HG02970 (cell line): ENCODE measurements around the gene TDRD3.
"Not testable (repeated sequence)": the region's sequence is repeated elsewhere in the genome, so short reads cannot be mapped to it uniquely, and the experiment has no call there.

Experiments
- ATAC-seq: cut with Tn5 transposase; IDR thresholded peaks from one replicate; pipeline ENCODE4 v1.9.1; 2021; ENCODE audit warnings: mild to moderate bottlenecking, moderate library complexity, moderate number of reproducible peaks; ENCODE audit not compliant: unreplicated experiment, low FRiP score

Gene TDRD3

DNA sequence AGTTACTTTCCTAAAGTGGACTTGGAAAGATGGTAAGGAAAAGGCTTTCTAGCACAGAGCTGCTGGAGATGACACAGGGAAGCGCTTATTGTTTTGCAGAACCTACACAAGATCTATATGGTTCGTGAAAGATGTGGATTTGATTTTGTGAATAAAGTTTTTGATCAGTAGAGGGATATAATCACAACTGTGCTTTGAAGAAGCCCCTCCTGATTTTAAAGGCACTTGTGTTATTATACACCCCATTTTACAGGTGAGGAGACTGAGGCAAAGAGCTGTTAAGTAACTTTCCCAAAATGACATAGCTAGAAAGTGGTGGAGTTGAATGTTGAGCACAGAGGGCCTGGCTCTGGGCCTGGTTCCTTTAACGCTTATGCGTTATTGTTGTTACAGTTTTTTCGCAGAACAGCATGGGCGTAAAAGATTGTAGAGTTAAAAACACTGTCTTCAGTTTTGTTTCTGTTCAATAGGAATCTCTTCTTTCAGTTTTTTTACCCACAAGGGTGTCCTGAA is 1.4 kb downstream of the TDRD3 start:
- ATAC-seq = no peak

DNA sequence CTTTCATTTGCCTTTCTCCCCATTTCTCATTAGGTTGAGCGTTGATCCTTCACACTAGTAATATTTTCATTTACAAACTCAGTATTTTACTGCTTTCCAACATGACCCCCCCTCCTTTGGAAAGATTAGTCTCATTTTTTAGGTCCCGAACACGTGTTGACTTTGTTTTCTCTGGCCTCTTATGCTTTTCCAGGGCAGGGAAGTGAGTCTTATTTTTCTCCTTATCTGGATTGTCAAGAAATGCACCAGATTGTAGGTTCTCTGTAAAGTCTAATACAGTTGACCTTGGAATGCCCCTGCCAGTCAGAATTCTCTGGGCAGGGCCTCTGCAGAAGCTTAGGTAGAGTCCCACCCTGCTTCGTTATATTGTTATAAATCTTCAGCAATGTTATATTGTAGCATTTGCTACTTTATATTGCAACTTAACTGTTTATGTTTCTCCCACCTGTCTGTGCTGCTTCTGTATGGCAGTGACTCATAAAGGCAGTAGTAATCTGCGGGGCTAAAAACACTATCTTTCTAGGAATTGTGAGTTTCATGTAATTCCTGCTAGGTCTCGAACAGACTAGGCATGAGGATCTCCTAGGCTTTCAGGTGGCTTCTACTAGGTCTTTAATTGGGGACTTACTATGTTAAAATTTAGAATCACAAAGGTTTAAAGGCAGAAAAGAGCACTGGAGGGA is 2.0 kb downstream of the TDRD3 start:
- no peak for ATAC-seq

DNA sequence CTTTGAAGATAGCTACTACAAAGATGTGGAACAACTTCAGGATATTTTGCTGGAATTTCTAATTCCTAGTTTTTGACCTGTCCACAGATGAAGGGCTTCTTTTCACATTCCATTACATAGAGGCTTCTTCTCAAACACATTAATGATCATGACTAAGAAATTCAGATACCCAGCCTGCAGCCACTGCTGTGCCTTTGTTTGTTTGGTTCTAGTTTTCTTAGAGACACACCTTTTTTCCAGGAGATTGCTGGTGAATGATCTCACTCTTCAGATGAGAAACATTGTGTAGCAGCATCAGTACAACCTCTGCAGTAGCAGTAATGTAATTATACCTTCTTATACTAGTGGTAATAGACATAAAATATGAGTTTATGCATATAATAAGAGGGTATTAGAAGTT is 5.0 kb downstream of the TDRD3 start:
- no peak for ATAC-seq

DNA sequence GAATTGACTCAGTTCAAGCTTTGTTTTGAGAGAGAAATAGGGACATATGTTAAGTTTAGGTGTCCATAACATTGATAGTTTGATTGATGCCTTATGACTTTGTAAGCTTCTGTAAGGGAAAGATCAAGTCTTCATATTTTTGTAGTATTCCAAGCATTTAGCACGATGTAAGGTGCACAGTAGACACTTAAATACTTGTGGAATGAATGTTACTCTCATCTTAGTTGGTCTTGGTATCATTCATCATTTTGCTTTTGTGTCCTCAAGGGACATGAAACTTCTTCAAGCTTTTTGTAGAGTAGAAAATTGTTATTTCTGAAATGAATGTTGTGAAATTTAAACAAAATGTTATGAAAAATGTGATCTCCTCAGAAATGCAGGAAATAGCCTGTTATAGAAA is 10.1 kb downstream of the TDRD3 start:
- no peak for ATAC-seq

DNA sequence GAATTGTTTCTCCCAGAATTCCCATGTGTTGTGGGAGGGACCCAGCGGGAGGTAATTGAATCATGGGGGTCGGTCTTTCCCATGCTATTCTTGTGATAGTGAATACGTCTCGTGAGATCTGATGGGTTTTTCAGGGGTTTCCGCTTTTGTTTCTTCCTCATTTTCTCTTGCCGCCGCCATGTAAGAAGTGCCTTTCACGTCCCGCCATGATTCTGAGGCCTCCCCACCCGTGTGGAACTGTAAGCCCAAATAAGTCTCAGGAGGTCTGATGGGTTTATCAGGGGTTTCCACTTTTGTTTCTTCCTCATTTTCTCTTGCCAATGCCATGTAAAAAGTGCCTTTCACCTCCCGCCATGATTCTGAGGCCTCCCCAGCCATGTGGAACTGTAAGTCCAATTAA is 10.8 kb downstream of the TDRD3 start:
- not testable (repeated sequence) for ATAC-seq

DNA sequence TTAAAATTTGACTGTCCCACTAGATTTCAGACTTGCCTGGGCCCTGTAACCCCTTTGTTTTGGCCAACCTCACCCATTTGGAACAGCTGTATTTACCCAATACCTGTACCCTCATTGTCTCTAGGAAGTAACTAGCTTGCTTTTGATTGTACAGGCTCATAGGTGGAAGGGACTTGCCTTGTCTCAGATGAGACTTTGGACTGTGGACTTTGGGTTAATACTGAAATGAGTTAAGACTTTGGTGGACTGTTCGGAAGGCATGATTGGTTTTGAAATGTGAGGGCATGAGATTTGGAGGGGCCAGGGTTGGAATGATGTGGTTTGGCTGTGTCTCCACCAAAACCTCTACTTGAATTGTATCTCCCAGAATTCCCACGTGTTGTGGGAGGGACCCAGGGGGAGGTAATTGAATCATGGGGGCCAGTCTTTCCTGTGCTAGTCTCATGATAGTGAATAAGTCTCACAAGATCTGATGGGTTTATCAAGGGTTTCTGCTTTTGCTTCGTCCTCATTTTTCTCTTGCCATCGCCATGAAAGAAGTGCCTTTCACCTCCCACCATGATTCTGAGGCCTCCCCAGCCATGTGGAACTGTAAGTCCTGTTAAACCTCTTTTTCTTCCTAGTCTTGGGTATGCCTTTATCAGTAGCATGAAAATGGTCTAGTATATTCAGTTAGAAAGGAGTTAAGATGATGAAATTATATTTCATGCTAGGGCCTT is 12.7 kb downstream of the TDRD3 start:
- ATAC-seq = not testable (repeated sequence)

DNA sequence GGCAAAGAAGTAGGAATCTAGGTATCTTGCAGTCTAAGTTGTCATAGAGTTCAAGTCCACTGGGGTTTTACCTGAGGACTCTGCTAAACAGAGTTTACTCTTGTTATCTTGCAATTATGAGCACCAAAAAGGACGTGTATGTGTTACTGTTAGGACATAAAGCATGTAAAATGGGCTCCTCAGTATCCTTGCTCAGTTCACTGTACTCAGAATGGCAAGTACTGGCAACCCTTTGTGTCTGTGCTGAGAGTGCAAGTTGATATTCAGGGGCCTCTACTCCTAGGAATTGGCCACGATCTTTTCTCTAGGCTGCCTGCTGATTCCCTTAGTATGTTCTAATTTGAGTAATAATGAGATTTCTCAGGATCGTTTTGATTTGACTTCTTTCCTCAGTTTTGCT is 13.3 kb downstream of the TDRD3 start:
- ATAC-seq = no peak

DNA sequence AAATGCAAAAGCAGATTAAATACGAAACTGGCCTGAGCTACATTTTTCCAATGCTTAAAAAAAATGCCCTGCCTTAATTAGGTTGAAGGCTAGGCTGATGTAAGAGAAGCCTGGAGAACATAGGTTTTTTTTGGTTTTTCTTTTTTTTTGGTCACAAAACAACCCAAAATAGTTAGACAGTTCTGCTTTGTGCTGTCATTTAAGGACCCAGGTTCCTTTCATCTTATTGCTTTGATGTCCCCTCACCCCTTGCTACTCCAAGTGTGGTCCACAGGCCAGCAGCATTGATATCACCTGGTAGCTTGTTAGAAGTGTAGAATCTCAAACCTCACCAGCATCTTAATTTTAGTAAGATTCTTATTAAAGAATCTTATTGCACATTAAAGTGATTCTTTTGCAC is 14.4 kb downstream of the TDRD3 start:
- no peak for ATAC-seq

DNA sequence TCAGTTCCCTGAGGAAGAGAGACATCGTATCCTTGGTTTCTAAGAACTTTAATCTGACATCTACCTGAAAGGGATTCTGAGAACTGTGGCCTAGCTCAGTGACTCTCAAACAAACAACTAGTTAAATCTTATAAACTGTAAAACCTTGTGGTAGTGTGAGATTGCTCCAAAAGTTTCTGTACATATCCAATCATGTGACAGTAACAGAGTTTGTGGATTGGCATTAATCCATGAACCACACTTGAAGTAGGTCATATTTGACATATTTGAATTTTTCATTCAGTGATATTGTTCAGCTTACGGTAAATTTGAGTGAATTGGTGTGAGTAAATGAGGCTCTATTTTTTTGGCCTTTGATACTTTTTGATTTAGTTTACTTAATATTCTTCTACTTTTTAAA is 15.0 kb downstream of the TDRD3 start:
- ATAC-seq = no peak

DNA sequence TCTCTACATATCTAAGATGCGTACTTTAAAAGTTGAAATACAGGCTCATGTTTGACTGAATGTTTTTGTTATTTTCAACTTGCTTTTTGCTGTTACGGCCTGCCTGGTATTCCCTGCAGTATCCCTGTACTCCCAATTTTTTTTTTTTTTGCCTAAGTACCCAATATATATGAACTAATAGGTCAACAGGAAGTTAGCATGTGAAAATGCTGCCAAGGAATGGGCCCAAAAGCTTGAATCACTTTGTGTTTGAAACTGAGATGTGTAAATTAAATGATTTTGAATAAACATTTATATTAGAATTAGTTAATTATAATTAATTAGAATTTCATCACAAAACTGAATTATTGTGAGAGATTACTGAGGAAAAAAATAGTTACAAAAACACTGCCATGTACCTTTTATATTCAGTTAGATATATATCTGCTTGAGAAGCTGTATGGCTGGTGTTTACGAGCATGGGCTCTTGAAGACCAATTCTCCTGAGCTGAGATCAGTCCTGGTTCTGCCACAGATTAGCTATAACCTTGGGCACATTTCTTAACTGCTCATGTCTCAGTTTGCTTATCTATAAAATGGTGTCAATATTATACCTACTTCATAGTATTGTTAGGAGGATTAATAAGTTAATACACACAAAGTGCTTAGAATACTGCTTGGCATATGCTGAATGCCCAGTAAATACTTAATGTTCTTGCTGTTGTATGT is 16.0 kb downstream of the TDRD3 start:
- ATAC-seq = no peak

DNA sequence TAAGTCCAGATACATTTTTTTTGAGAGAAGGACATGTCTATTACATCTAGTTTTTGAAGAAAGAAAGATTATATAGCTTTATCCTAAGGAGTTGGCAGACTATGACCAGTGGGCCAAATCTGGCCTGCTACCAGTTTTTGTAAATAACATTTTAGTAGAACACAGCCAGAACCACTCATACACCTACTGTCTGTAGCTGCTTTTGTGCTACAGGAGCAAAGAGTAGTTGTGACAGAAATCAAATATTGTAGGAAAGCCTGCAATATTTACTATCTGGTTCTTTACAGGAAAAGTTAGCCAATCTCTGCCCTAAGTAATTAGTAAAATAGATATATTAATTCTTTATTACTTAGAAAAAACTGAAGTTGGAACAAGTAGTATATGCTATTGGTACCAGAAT is 17.2 kb downstream of the TDRD3 start:
- no peak for ATAC-seq

DNA sequence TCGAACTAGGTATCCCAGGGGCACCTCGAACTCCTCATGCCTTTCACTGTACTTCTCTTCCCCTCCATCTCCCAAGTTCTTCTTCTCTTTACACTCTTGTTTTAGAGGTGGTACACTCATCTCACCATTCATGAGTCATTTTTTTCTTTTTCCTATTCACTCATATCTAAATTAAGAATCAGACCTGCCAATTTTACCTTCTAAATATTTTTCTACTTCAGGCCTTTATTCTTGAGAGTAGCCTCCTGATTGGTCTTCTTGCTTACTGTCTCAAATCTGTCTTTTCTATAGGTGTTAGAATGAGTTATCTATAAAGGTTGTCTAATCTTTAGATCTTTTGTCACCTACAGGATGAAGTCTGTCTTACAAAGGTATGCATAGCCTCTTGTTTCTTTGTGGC is 20.7 kb downstream of the TDRD3 start:
- no peak for ATAC-seq

DNA sequence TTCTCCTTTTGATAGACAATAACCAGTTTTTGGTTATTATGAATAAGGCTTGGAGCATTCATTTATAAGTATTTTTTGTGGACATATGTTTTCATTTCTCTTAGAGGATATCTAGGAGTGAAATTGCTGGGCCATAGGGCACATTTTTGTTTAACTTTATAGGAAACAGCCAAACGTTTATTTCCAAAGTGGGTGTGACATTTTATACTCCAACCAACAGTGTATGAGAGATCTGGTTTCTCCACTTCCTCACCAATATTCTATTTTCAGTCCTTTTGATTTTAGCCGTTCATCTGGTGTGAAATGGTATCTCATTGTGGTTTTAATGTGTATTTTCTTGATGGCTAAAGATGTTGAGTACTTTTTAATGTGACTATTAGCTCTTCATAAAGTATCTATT is 21.9 kb downstream of the TDRD3 start:
- no peak for ATAC-seq

DNA sequence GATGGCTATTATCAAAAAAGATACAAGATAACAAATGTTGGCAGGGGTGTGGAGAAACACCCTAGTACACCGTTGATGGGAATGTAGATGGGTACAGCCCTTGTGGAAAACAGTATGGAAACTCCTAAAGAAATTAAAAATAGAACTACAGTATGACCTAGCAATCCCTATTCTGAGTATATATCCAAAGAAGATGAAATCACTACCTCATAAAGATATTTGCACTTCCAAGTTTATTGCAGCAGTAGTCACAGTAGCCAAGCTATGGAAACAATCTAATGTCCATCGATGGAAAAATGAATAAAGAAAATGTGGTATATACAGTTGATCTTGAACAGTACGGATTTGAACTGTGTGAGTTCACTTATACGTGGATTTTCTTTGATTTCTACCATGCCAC is 28.3 kb downstream of the TDRD3 start:
- ATAC-seq = no peak

DNA sequence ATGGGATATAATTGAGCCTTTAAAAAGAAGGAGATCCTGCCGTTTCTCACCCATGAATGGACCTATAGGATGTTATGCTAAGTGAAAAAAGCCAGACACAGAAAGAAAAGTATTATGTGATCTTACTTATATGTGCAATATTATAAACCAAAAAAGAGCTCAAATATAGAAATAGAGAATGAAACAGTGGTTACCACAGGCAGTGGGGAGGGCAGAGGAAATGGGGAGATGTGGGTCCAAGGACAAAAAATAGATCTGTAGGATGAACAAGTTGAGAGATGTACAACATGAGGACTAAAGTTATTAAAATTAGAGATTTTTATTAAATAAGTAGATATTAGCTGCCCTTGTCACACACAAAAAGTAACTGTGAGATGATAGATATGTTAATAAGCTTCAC is 29.1 kb downstream of the TDRD3 start:
- no peak for ATAC-seq

DNA sequence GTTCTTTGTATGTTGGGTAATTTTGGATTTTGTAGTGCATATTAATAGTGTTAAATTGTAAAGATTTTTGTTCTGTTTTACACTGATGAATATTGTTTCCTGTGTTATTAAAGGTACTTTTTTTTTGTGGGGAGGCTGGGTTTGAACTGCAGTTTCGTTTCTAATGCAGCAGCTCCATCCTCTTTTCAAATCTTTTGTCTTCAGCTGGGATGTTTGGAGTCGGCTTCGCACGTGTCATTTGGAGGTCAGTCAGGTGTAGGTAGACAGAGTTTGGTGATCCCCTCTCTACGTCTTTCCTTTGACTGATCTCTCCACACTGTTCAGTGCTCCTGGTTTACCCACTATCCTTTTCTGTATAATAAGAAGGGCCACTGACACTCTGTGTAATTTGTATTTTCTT is 30.3 kb downstream of the TDRD3 start:
- ATAC-seq = no peak

DNA sequence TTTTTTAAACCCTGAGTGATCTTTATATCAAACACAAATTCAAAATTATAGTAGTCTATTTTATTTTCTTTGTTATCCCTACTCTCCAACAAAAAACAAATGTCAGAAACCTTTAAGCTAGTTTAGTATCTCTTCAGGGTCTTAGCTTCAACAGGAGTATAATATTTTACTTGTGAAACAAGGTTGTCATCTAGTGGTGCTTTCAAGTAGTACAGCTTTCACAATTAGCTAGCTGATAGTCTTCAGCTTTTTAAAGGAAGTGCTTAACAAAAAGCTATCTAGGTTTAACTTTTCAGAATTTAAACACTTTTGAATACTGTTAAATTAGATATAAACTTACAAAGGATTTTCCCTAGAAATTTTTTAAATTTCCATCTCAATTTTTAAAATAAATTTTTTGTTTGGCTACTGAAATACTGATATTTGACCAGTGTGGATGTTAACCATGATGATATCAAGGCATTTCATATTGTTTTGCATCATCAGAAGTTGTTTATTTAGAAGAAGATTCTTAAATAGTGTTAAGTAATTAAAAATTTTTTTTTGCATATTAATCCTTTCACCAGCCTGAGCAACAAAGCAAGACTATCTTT is 34.2 kb downstream of the TDRD3 start:
- ATAC-seq = peak; percentile 77

DNA sequence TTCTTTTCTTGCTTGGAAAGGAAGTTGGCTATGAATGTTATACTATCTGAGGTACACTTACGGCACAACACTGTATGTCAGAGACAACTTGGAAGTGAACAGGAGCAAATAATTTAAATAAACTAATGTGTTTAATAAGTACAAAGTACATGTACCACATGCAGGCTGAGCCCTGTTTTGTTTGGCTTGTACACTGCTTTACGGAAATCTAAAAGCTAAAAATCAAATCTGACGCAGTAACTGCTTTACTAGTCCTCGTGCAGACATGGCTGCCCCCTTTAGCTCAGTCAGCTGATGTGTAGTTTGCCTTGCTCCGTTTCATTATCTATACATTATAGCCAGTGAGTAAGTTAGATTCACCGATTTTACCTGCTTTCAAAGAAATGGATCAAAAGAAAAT is 36.5 kb downstream of the TDRD3 start:
- no peak for ATAC-seq

DNA sequence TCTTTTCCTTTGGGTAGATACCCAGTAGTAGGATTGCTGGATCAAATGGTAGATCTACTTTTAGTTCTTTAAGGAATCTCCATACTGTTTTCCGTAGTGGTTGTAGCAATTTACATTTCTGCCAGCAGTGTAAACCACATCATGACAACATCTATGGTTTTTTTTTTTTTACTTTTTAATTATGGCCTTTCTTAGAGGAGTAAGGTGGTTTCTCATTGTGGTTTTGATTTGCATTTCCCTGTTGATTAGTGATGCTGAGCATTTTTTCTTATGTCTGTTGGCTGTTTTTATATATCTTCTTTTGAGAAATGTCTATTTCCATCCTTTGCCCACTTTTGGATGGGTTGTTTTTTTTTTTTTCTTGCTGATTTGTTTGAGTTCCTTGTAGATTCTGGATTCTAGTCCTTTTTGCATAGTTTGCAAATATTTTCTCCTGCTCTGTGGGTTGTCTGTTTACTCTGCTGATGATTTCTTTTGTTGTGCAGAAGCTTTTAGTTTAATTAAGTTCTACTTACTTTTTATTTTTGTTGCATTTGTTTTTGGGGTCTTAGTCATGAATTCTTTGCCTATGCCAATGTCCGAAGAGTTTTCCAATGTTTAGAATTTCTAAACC is 38.8 kb downstream of the TDRD3 start:
- ATAC-seq = no peak

DNA sequence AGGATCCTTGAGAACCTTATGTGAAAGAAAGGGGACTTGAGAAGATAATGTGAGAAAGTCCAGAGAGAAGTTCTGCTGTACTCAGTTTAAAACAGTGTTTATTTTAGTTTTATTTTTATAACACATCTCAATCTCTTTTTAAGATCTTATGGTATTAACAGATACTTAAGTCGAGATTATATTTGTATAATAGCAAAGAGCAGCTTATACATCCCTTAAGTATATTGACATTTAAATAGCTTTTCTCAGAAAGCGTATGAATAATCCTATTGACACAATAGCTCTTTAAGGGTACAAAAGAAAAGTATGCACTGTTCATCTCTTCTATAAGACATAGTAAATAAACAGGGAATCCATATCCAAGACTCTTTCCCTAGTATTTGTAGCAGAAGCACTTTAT is 42.2 kb downstream of the TDRD3 start:
- ATAC-seq = no peak

DNA sequence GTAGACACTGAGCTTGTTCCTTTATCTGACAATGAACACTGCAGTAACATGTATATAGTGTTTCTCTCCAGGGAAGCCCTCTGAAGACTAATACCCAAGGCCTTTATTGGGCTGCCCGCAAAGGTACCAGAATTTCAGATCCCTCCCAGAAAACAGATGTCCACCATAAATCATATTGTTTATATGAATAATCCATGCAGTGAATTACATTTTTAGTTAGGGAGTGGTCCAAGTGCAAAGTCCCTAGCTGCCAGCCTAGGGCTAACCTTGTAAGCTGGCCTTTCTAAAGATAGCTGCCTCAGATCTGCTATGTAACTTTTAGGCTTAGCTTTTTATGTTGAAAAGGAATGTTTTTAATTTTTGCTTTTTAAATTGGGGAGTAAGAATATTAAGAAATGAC is 44.7 kb downstream of the TDRD3 start:
- no peak for ATAC-seq
